Smooth muscle cell (in vitro differentiated cells): ENCODE measurements around the gene EFEMP2. TPM values are rescaled to one million over a fixed set of nuclear protein-coding genes. Genes with fewer than 3 reads are reported as not detected.

Source experiments
- DNase-seq: peaks from one replicate; lab custom pipeline; 2025; ENCODE audit not compliant: unreplicated experiment; lab: John Stamatoyannopoulos, UW
- H2AFZ ChIP-seq: fragments of 200-600 bp; sonication (generic); 2 replicates; pipeline ENCODE4 v1.6.0; 2016; ENCODE audit warnings: antibody characterized with exemption, low read depth, mild to moderate bottlenecking
- H3F3A ChIP-seq: fragments of 200-600 bp; sonication (generic); 2 replicates; pipeline ENCODE4 v1.6.0; 2017; ENCODE audit warnings: antibody characterized with exemption, low read depth
- H3K27ac ChIP-seq: fragments of 200-600 bp; sonication (generic); 2 replicates; pipeline ENCODE4 v1.5.1; 2016; ENCODE audit warnings: low read depth, mild to moderate bottlenecking
- H3K27me3 ChIP-seq: fragments of 200-600 bp; sonication (generic); 2 replicates; pipeline ENCODE4 v1.6.1; 2016; ENCODE audit warnings: low read depth, mild to moderate bottlenecking
- H3K36me3 ChIP-seq: fragments of 200-600 bp; sonication (generic); 2 replicates; pipeline ENCODE4 v1.5.1; 2016; ENCODE audit warnings: low read depth
- H3K4me1 ChIP-seq: fragments of 200-600 bp; sonication (generic); 2 replicates; pipeline ENCODE4 v1.5.1; 2016; ENCODE audit warnings: low read depth
- H3K4me2 ChIP-seq: fragments of 200-600 bp; sonication (generic); 2 replicates; pipeline ENCODE4 v1.6.0; 2016; ENCODE audit warnings: mild to moderate bottlenecking
- H3K4me3 ChIP-seq: fragments of 200-600 bp; sonication (generic); 2 replicates; pipeline ENCODE4 v1.5.1; 2016; ENCODE audit warnings: mild to moderate bottlenecking
- H3K79me2 ChIP-seq: fragments of 200-600 bp; sonication (generic); 2 replicates; pipeline ENCODE4 v1.6.0; 2016; ENCODE audit warnings: low read depth, mild to moderate bottlenecking
- H3K9ac ChIP-seq: fragments of 200-600 bp; sonication (generic); 2 replicates; pipeline ENCODE4 v1.6.0; 2016; ENCODE audit warnings: low read depth
- H3K9me3 ChIP-seq: fragments of 200-600 bp; sonication (generic); replicated peaks from 2 replicates; pipeline ENCODE4 v1.5.1; 2016; ENCODE audit warnings: low read depth
- H4K20me1 ChIP-seq: fragments of 200-600 bp; sonication (generic); 2 replicates; pipeline ENCODE4 v1.6.0; 2016; ENCODE audit warnings: low read depth
- CTCF ChIP-seq: fragments of 200-600 bp; sonication (generic); IDR thresholded peaks from 2 replicates; pipeline ENCODE4 v1.5.1; 2017; ENCODE audit warnings: borderline replicate concordance, mild to moderate bottlenecking, antibody characterized with exemption; ENCODE audit not compliant: insufficient read depth, poor library complexity, severe bottlenecking
- WGBS: methylation state at CpG from one replicate; pipeline ENCODE4 v1.1.7; 2016; ENCODE audit warnings: low lambda C conversion rate; 5-methylcytosine and 5-hydroxymethylcytosine counted together
- polyA plus RNA-seq: library from polyadenylated mRNA; unstranded; fragments of >200 nt; fragmentation: Nextera tagmentation; extraction: Ambion mirVana; gene quantifications from 2 replicates; pipeline ENCODE4 v1.2.1, GENCODE V29; 2016
- total RNA-seq: library from RNA; depleted of rRNA; stranded (reverse); fragments of >200 nt; gene quantifications from 2 replicates; pipeline ENCODE4 v1.2.3, GENCODE V29; 2014

Gene EFEMP2
- 99.7 and 103 TPM in 2 replicates for total RNA-seq
- polyA plus RNA-seq: 328 and 362 TPM in 2 replicates

- under 1% methylated on average over 17 of the region's 69 CpGs for WGBS
- Histone ChIP-seq H3K9me3 (no peaks in the 10 kb centered on the region), H3K79me2 (no peaks in the 10 kb centered on the region), H4K20me1 (peaks cover 5% of the 10 kb centered on the region), H3K27me3 (no peaks in the 10 kb centered on the region), H3K4me2 (peak within 1 kb of the TSS; percentile 99), H3K27ac (peak within 1 kb of the TSS; percentile 61), H3F3A (peaks cover 13% of the 10 kb centered on the region), H3K9ac (peak within 1 kb of the TSS; percentile 79), H3K36me3 (no peaks in the 10 kb centered on the region), H3K4me1 (no peaks in the 10 kb centered on the region), H3K4me3 (peak within 1 kb of the TSS; percentile 55), H2AFZ (no peak within 1 kb of the TSS)
- no peak for TF ChIP-seq CTCF
- peak; percentile 57 for DNase-seq
Observed at GRCh38 chr11:65872586-65873317, at the start of gene EFEMP2. Gene EFEMP2 (minus strand): TSS chr11:65872800. CDS start chr11:65872354, 446 bp downstream.

GRCh38 chr11:65921876-65922275 is 49.3 kb upstream of the EFEMP2 start:
- H3K9ac ChIP-seq: no peak overlapping the region
- H4K20me1 ChIP-seq: peaks cover 6% of the 10 kb centered on the region
- no peak for TF ChIP-seq CTCF
- no peaks in the 10 kb centered on the region for H3K36me3 ChIP-seq
- H2AFZ ChIP-seq: no peak overlapping the region
- peaks cover 17% of the 10 kb centered on the region for H3F3A ChIP-seq
- no peak overlapping the region for H3K4me2 ChIP-seq
- 97% methylated on average over 10 of the region's 10 CpGs for WGBS
- peaks cover 19% of the 10 kb centered on the region for H3K4me1 ChIP-seq
- H3K27ac ChIP-seq: no peak overlapping the region
- DNase-seq: no peak
- no peak overlapping the region for H3K4me3 ChIP-seq
- no peaks in the 10 kb centered on the region for H3K9me3 ChIP-seq
- H3K27me3 ChIP-seq: no peaks in the 10 kb centered on the region
- H3K79me2 ChIP-seq: peaks cover 31% of the 10 kb centered on the region

GRCh38 chr11:65921033-65921555 is 48.5 kb upstream of the EFEMP2 start:
- Histone ChIP-seq H3K4me2 (peak overlapping the region; percentile 85), H2AFZ (no peak overlapping the region), H3F3A (peaks cover 24% of the 10 kb centered on the region), H4K20me1 (peaks cover 6% of the 10 kb centered on the region), H3K27me3 (no peaks in the 10 kb centered on the region), H3K27ac (no peak overlapping the region), H3K4me1 (peaks cover 19% of the 10 kb centered on the region), H3K4me3 (no peak overlapping the region), H3K9ac (no peak overlapping the region), H3K9me3 (no peaks in the 10 kb centered on the region), H3K79me2 (peaks cover 34% of the 10 kb centered on the region), H3K36me3 (no peaks in the 10 kb centered on the region)
- DNase-seq: no peak
- 97% methylated on average over 11 of the region's 12 CpGs for WGBS
- no peak for TF ChIP-seq CTCF

- DNase-seq: no peak
- Histone ChIP-seq H3K4me3 (peak overlapping the region; percentile 93), H3K9me3 (no peaks in the 10 kb centered on the region), H4K20me1 (peaks cover 6% of the 10 kb centered on the region), H3K9ac (peak overlapping the region; percentile 80), H3K36me3 (no peaks in the 10 kb centered on the region), H3K27me3 (no peaks in the 10 kb centered on the region), H3K27ac (no peak overlapping the region), H3K4me2 (peak overlapping the region; percentile 85), H3F3A (peaks cover 26% of the 10 kb centered on the region), H3K79me2 (peaks cover 34% of the 10 kb centered on the region), H3K4me1 (peaks cover 19% of the 10 kb centered on the region), H2AFZ (no peak overlapping the region)
- TF ChIP-seq CTCF: no peak
- 81% methylated on average over 15 of the region's 15 CpGs for WGBS
Observed at GRCh38 chr11:65920372-65920802, 47.8 kb upstream of the EFEMP2 start.
